GM10266 (cell line): ENCODE data around the gene FGF21.

Source experiments
- DNase-seq: peaks from one replicate; pipeline ENCODE4 v3.0.0; 2012; ENCODE audit errors: extremely low spot score
- CTCF ChIP-seq: IDR thresholded peaks from 2 replicates; pipeline ENCODE4 v1.5.1; 2012; ENCODE audit warnings: mild to moderate bottlenecking, low read depth; ENCODE audit not compliant: control insufficient read depth, insufficient read depth; ENCODE audit errors: missing control alignments

The FGF21 gene

GRCh38 chr19:48742096-48742495 is 13.2 kb upstream of the FGF21 start:
- no peak for DNase-seq
- no peak for TF ChIP-seq CTCF

GRCh38 chr19:48745208-48745995 is 9.9 kb upstream of the FGF21 start:
- DNase-seq: peak; percentile 78

GRCh38 chr19:48746110-48746509 is 9.2 kb upstream of the FGF21 start:
- TF ChIP-seq CTCF: no peak

More at GRCh38 chr19:48745208-48745995, 9.9 kb upstream of the FGF21 start:
- no peak for TF ChIP-seq CTCF

GRCh38 chr19:48746738-48747575 is 8.4 kb upstream of the FGF21 start, which contains the start of gene IZUMO1:
Gene IZUMO1, minus strand, starts transcription at chr19:48746909. Its CDS starts 1,050 bp downstream, at chr19:48745859.
- TF ChIP-seq CTCF: no peak
- peak; percentile 77 for DNase-seq

More at GRCh38 chr19:48746110-48746509, 9.2 kb upstream of the FGF21 start:
- DNase-seq: no peak

GRCh38 chr19:48749571-48750198 is 5.6 kb upstream of the FGF21 start:
- TF ChIP-seq CTCF: no peak
- no peak for DNase-seq

- TF ChIP-seq CTCF: no peak
- DNase-seq: no peak
These were observed 5.0 kb upstream of the FGF21 start for GRCh38 chr19:48750351-48750750.
